Measurements from ENCODE around the gene FANCE.

Gene FANCE

GRCh38 chr6:35452183-35453090, at the start of gene FANCE:
FANCE (plus strand) TSS chr6:35452338; CDS start chr6:35452546, 208 bp downstream.
- DNase-seq (ENCODE audit: low read depth in 2 of 2), result peak; percentile 78 to 81

GRCh38 chr6:35402856-35403191, 49.3 kb upstream of the FANCE start:
- DNase-seq (ENCODE audit: low read depth in 2 of 2), result no peak

GRCh38 chr6:35403544-35404442, 48.3 kb upstream of the FANCE start:
- no peak for DNase-seq (ENCODE audit: low read depth in 2 of 2)

- no peak for DNase-seq (ENCODE audit: low read depth in 2 of 2)
These were observed 45.2 kb upstream of the FANCE start for GRCh38 chr6:35406711-35407485.

GRCh38 chr6:35409245-35409644, 42.9 kb upstream of the FANCE start:
- DNase-seq (ENCODE audit: low read depth in 2 of 2), result no peak

GRCh38 chr6:35410131-35410530, 42.0 kb upstream of the FANCE start:
- no peak for DNase-seq (ENCODE audit: low read depth in 2 of 2)

GRCh38 chr6:35411066-35411465, 41.1 kb upstream of the FANCE start:
- no peak for DNase-seq (ENCODE audit: low read depth in 2 of 2)

- DNase-seq (ENCODE audit: low read depth in 2 of 2), result no peak
These were observed 40.0 kb upstream of the FANCE start for GRCh38 chr6:35412102-35412501.

GRCh38 chr6:35413911-35414310, 38.2 kb upstream of the FANCE start:
- no peak for DNase-seq (ENCODE audit: low read depth in 2 of 2)

- DNase-seq (ENCODE audit: low read depth in 2 of 2), result no peak
These were observed 36.9 kb upstream of the FANCE start for GRCh38 chr6:35415065-35415891.

- DNase-seq (ENCODE audit: low read depth in 2 of 2), result no peak
These were observed 34.0 kb upstream of the FANCE start for GRCh38 chr6:35417979-35418661.

- DNase-seq (ENCODE audit: low read depth in 2 of 2), result no peak
These were observed 32.7 kb upstream of the FANCE start for GRCh38 chr6:35419417-35419816.

- DNase-seq (ENCODE audit: low read depth in 2 of 2), result no peak
These were observed 32.2 kb upstream of the FANCE start for GRCh38 chr6:35419961-35420360.

- no peak for DNase-seq (ENCODE audit: low read depth in 2 of 2)
These were observed 26.9 kb upstream of the FANCE start for GRCh38 chr6:35425284-35425683.

- no peak for DNase-seq (ENCODE audit: low read depth in 2 of 2)
These were observed 26.1 kb upstream of the FANCE start for GRCh38 chr6:35426074-35426473.

GRCh38 chr6:35427435-35427834, 24.7 kb upstream of the FANCE start:
- DNase-seq (ENCODE audit: low read depth in 2 of 2), result no peak

- no peak for DNase-seq (ENCODE audit: low read depth in 2 of 2)
These were observed 24.3 kb upstream of the FANCE start for GRCh38 chr6:35427851-35428321.

GRCh38 chr6:35428421-35429149, 23.6 kb upstream of the FANCE start:
- no peak for DNase-seq (ENCODE audit: low read depth in 2 of 2)

- no peak for DNase-seq (ENCODE audit: low read depth in 2 of 2)
These were observed 22.7 kb upstream of the FANCE start for GRCh38 chr6:35429463-35429862.

- DNase-seq (ENCODE audit: low read depth in 2 of 2), result no peak
These were observed 19.8 kb upstream of the FANCE start for GRCh38 chr6:35432291-35432690.
